ENCODE data around the gene ABHD2.
"Not testable (repeated sequence)": the region's sequence is repeated elsewhere in the genome, so short reads cannot be mapped to it uniquely, and the experiment has no call there.

Gene ABHD2

GRCh38 chr15:89121414-89121813 lies 33.2 kb downstream of the ABHD2 start:
- DNase-seq = no peak

GRCh38 chr15:89122505-89123180 lies 34.4 kb downstream of the ABHD2 start:
- no peak for DNase-seq

GRCh38 chr15:89123181-89123525 lies 34.9 kb downstream of the ABHD2 start:
- no peak for DNase-seq

GRCh38 chr15:89125088-89125826 lies 37.0 kb downstream of the ABHD2 start:
- DNase-seq = no peak

DNA sequence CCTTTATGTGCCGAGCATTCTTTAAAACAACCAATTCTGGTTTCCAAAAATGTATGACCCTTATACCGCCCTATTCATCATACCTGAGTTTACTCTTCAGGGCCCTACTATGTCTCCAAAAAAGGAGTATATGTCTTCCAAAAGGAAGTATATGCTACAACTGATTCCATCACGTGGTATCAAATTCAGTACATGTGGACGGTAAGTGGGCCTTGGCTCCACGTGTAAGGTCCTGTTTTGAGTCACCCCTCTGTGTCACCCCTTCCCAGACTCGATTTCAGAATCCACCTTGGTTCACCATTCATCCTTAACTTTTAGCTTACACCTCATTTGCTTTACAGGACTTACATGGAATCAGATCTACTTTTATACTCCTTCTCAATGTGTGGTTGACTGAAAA lies 37.8 kb downstream of the ABHD2 start:
- DNase-seq = no peak

- no peak for DNase-seq
Measured at GRCh38 chr15:89127054-89127702, 38.9 kb downstream of the ABHD2 start.

DNA sequence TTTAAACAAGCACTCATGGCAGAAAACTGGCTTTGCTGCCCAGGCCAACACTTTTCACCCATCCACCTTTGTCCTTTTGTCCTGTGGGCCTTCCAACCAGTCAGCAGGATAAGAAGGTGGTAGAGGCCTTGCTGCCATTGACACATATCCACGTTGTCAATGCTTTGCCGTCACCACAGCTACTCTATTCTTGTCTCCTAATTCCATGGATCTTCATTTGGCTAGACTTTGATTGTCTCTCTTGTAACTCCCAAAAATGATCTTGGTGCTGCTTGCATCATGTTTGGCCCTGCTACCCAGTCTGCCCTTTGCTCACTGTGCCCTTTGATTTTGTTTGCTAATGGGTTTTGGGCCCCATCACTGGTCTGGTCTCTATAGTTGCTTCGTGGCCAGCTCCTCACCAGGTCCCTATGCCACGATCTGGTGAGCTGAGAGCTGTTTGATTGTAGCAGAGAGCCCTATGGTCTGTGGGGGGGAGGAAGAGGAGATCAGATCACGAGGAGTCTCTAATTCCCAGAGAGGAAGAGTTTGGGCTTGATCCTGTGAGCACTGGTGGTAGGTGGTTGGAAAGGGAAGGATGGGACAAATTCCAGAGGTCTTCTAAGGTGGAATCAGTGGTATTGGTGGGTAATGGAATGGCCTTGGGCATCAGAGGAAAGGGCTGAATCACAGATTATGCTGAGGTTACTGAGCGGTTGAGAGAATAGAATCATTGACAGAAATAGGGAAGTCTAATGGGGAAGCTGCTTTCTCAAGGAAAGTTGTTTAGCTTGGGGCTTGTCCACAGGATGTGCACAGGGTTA lies 40.3 kb downstream of the ABHD2 start:
- no peak for DNase-seq

GRCh38 chr15:89129123-89129815 lies 41.0 kb downstream of the ABHD2 start:
- no peak for DNase-seq

DNA sequence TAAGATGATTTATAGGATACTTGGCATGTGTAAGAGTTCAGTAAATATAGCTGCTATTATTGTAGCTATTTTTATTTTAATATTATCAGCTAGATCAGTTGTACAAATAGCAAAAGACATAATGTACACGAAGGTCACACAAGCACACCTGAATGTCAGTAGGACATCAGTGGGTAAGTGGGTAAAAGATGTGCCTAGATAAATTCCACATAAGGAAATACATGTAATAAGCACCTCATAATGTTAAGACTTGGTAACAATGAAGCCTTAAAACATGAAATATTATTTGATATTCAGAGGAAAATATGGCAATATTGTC lies 41.5 kb downstream of the ABHD2 start:
- DNase-seq = no peak

DNA sequence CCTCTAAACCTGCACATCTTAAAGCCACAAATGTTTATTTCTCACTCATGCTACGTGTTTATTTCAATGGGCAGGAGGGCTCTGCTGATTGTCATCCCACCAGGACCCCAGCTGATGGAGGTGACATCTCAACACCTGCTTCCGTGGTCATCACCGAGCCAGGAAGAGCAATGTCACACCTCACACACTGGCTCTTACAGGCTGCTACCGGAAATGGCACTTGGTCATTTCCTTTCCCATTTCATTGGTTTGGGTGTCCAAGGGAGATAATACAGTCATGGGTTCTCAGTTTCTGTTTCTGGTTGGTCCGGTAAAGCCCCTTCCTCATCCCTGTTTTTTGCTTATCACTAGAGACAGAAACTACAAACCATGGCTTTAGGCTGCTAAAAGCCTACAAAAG lies 41.9 kb downstream of the ABHD2 start:
- DNase-seq = no peak

DNA sequence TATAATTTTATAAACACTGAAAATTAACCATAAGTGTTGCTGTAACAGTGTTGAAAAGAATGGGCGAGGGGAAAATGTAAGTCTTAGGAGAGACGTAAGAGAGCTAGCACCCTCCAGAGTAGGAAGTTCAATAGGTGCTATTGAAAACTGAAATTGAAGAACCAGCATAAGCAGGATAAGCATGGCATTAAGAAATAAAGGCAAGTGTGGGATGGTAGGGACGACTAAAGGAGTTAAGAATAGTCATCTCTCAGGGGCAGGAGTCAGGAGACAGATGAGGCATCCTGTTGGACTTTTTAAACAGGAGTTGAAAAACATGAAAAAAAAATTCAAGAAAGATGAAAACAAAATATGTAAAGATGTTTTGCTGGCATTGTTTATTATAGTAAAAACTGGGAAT lies 43.5 kb downstream of the ABHD2 start:
- DNase-seq = no peak

DNA sequence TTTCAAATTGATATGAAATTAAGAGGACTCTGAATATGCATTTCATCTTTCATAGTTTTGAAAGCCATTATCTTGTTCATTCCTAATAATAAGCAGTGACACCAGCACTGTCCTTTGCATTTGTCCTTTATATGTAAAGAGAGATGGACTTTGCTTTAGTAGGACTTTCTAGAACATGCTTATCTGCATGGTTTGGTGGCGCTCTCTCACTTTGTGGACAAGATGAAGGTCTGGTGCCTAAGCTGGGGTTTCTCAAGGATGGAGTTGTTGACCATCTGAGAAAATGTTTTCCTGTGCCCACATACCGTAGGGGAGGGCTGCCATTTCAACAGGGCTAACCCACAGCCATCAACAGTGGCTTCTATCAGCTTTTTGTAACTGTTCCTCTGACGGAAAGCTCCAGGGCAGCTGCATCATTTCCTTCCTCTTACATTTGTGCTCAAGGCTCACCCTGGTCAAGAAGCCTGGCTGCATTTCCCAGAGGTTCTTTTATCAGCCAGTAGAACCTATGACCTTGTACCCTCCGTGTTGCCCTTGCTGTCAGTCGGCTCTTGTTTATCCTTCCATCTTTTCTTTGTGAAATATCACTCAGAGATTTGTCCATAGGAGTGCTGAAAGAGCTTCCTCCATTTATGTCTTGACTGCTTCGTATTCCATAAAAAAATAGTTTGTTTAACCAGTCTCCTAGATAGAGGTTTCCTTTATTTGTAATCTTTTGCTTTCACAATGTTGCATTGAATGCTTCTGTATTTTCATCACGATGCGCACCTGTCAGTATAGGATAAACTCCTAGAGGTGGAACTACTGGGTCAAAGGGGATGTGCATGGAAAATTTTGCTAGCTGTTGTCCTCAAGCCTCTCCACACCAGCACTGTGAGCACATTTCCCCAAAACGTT lies 44.6 kb downstream of the ABHD2 start:
- no peak for DNase-seq

GRCh38 chr15:89135387-89136077 lies 47.3 kb downstream of the ABHD2 start:
- DNase-seq = not testable (repeated sequence)

DNA sequence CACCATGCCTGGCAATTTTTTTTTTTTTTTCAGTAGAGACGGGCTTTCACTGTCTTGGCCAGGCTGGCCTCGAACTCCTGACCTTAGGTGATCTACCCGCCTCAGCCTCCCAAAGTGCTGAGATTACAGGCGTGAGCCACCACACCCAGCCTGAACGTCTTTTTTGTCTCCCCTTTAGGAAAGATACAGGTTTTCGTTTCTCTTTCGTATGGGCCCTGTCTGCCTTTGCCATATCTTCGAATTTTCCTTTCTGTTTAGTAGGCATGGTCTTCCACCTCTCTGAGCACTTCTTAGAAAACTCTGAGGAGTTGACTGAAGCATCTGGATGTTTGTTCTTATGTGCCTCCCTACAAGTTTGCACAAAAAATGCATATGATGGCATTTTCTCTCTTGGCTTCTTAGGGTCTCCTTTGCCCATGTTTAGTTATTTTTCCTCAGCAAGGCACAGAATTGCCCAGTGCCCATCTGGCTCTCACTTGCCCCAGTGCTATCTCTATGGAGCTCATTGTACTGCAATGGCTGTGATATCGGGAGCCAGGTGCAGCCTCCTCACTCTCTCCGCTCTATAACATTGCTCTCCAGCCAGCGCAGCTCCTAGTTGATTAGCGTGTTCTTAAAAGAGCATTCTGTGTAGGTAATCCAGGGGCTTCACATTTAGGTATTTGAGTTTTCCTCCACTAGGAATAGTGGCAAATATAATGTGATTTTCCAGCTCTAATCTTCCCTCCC lies 48.0 kb downstream of the ABHD2 start:
- no peak for DNase-seq

DNA sequence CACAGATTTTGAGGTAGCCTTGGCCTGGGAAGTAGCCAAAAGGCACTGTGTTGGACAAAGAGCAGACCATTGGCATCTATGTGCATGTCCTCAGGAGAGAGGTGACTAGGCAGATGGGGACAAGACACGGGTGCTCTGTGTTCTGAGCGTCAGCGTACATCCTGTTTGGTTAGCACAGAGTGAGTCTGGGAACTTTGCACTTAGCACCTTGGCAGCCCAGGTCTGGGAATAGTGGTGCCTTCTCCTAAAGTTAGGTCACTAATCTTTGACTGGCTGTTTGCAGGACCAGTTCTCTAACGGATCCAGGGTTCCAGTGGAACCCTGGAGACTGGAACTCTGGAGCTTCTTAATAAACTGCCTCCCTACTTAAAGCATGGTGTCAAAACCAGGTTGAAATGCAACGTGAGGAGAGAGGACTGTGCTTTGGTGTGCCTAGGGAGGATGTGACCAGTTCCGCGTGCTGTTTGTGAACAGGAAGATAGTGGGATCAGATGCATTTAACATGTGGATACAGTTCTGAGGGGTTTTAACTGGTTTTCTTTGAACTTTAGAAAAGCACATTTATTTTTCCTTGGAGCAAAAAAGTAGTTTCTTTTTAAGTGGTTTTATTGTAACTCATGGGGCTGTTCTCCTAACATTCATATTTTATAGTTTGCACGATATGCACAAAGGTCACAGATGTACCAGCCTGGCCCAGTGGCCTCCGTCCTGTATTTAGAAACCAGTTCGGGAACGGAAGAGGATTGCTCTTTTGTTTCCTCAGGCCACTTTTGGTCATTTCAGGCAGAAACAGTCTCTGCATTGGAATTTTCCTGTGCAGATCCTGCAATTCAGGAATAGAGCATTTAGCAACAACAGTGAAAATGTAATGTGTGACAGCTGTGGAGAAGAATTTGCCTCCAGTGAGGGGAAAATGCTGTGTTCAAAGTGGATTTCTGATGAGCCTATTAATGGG lies 48.8 kb downstream of the ABHD2 start:
- DNase-seq = no peak

- no peak for DNase-seq
Measured at GRCh38 chr15:89137926-89138325, 49.7 kb downstream of the ABHD2 start.

DNA sequence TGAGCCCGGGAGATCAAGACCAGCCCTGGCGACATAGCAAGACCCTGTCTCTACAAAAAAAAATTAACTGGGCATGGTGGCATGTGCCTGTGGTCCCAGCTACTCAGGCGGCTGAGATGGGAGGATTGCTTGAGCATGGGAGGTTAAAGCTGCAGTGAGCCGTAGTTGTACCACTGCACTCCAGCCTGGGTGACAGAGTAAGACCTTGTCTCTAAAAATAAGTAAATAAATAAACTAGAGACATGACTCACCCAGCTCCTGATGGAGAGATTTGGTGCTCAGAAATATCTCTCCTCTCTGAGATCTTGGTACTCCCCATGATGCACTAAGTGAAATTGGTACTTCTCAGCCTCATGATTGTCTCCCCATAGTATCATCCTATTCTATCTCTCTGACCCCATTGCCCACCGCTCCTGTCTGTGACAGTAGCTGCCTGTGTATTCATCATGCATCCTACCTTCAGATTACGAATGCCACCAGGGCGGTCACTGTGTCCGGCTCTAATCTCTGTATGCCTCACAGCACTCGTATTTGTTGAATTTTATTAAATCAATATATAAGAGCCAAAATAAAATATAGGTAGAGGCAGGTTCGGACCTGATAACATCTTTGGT lies 50.9 kb downstream of the ABHD2 start:
- DNase-seq = no peak

DNA sequence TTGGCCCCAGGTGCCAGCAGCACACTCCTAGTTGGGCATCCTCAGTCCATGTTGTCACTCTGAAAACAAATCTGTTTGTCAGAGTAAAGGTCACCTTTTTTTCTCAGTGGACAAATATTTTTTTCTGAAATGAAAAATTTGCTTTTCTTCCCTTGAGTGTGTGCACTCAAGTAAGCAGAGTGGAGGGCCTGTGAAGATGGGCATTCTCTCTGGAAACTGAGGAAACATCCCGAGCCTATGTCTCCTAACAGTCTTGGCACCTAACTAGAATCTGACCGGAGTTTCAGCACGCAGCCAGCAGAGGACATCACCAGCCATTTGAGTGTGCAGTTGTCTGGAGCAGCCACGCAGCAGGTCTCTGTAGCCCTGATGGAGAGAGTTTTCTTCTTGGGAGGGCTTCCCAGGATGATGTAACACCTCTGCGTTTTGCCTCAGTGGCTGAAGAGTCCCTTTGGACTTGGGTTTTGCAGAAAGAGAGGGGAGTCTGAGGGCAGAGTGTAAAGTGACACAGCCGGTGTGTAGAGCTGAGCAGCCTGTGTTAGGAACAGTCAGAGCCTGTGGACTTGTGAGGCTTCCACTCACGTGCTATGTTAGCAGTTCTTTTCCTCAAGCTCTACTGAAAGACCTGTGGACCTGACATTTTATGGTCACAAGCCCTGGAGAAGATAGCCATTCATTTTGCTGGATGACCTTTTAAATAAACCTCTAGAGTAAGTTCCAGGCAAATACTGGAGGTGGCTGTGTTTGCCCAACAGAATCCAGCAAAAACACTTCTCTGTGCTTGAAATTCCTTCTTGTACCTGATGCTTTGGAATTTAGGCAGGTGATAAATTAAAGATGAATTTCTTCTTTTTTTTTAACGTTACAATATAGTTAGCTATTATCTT lies 51.6 kb downstream of the ABHD2 start:
- DNase-seq = no peak
